GM18508 (cell line): ENCODE measurements around the gene AFMID.

Source experiments
- ATAC-seq: cut with Tn5 transposase; IDR thresholded peaks from one replicate; pipeline ENCODE4 v1.9.1; 2021; ENCODE audit warnings: moderate number of reproducible peaks; ENCODE audit not compliant: insufficient read depth, unreplicated experiment

The AFMID gene

DNA sequence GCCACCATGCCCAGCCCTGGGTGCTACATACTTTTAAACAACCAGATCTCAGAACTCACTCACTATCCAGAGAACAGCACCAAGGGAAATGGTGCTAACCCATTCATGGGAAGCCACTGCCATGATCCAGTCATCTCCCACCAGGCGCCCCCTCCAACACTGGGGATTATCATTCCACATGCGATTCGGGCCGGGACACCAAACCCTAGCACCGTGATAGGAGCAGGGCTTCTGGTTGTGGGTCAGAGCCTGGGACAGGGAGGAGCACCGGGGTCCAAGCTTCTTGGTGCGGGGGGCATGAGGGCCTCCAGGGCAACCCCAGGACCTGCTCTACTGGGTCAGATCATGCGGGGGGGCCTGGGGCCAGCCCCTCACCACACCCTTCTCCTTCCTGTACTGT, 48.7 kb downstream of the AFMID start:
- no peak for ATAC-seq

DNA sequence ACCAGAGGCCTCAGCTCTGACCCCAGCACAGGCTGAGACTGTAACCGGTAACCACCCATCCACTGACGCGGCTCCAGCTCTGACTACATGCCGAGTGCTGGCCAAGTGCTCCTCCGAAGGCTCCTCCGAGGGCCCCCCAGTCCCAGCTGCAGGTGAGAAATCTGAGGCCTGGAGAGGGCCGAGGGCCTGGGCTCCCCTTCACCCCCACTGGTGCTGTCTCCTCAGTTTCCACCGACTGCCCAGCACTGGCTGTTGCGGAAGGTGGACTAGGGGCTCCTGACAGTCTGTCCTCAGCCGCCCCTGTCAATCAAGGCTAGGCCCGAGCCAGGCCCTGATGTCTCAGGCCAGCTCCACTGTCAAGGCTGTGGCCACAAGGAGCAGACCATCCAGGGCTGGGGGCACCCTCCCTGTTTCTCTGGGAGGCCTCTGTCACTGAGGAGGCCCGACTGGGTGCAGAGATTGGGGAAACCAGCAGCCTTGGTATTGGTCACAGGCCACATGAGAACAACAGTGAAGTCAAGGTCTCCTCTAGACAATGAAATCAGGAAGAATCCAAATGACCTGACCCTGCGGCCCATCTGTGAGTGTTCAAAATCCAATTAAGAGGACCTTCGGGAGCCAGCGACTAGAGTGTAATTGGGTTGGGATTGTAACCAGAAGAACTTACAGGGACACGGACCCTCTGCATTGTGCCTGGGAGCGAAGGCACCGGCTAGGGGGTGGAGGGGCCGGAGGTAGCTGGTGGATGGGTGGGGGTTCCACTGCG, 49.4 kb downstream of the AFMID start:
- no peak for ATAC-seq

DNA sequence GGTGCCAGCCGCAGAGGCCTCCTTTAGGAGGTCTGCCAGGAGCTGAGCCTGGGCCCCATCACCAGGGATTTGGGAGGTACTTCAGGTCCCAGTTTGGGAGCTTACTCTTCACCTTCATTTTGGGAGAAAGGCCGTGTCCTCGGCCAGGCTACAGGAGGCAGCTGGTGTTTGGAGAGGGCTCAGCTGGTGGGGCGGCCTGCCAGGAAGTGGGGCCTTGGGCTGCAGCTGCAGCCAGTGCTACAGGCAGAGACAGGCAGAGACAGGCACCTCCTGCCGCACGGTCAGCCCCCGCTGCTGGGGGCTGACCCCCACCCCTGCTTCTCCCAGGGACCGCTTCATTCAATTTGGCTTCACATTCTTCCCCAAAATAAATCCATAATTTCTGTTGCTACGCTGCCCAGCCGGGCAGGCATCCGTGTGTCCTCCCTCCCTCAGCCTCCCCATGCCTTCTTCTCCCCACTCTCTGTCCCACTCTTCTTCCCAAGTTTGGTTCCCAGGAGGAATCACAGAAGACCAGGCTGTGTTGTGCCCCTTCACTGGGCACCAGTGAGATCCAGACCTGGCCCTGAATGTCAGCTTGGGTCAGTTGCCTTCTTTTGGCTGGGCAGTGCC, 50.3 kb downstream of the AFMID start:
- ATAC-seq = no peak

DNA sequence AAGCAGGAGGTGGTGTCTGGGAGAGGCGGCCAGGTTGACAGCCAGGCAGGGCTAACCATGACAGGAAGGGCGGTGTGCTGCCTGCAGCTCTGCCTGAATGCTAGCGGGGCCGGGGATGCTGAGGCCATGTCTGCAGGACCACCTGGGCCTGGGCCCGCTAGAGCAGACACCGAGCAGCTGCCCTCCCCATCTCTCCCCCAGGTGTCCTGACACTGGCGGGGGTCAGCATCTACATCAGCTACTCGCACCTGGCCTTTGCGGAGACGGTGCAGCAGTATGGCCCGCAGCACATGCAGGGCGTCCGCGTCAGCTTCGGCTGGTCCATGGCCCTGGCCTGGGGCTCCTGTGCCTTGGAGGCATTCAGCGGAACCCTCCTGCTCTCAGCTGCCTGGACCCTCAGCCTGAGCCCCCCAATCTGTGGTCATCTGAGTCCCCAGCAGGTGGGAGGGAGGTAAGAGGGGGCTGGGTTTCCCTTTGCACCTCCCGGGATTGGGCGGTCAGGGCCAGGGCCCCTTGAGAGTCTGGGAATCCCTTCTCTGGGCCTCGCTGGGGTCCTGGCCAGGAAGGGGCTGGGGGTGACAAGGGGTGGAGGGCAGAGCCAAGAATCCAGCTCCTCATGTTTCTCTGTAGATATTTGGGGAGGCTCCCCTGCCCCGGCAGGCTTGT, 51.8 kb downstream of the AFMID start:
- no peak for ATAC-seq

DNA sequence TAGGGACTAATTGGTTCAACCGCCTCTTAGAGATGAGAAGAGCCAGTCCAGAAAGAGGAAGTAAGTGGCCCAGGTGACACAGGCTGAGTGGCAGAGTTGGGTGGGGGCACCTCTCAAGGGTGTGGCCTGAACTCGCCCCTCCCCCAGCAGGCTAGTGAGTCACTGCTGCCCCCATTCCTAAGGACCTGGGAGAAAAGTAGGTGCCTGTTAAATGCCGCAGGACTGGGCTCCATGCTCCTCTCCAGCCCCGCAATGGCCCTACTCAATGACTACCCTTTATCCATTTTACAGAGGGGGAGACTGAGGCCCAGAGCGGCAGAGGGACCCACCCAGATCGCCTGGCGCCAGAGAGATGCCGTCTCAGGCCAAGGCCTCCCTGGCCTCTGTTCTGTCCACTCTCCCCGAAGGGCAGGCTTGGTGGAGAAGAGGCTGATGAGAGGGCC, 52.3 kb downstream of the AFMID start:
- ATAC-seq = no peak

DNA sequence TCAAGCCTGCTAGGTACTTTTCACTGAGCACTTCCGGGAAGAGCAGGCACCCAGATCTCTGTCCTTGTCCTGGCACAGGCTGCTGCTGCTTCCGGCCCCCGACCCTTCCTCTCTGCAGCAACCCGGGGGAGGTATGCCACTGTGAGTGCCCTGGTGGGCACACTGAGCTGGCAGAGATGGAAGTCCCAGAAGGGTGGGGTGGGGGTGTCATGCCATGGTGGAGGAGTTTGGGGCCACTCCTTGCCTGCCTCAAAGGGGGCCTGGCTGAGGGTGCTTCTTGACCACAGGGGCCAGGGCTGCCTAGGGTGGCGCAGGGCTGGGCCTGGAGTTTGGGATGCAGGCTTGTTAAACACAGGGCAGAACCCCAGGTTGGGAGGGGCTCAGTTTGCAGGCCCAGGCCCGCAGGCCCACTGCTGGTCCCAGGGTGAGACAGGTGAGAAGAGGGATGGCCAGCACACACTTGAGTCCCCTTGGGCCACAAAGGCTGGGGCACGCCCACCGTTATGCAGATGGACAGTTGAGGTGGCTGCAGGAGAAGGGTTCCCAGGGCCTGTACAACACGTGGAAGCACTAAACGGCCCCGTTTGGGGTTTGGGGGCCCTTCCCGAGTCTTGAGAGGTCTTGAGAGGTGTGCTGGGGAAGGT, 53.0 kb downstream of the AFMID start:
- ATAC-seq = no peak

DNA sequence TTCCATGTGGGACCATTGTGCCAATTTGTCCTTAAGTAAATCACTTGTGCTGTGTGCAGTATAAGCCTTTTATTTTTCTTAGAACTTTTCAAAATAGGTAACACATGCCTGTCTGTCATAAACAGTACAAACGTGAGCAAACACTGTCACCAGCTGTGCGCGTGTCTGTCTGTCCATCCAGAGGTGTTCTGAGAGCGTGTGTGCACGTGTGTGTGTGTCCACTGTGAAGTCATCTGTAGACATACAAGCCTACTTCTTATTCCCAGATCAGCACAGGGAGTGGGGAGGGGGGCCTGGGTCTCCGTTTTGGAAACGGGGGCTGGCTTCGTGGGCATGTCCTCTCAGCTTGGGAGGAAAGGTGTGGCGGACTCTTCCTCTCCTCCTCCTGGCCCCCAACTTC, 53.7 kb downstream of the AFMID start:
- no peak for ATAC-seq

DNA sequence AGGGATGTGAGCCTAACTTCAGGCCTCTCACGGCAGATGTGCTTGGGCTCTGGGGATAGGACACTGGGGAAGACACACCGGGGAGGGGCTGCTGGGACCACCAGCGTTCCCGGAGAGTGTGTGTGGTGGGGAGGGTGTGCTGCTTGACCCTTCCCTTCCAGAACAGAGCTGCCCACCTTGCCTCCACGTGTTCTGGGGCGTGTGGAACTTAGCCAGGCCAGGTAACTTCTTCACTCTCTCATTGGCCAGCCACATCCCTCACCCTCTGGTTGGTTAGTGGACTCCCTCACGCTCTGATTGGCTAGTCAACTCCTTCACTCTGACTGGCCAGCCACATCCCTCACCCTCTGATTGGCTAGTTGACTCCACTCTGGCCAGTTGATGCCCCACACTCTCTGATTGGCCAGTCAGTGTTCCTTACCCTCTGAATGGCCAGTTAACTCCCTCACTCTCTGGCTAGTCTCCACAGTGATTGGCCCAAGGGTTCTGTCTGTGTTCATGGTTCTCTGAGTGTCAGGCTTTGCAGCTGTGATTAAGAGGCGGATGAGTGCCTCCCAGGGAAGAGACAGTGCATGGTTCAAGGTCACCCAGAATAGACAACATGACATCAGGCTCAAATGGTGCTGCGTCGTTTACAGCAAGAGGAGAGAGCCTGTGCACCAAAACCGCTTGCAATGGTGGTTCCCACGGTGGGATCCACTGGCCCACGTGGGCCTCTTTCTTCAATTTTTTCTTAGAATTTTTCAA, 54.3 kb downstream of the AFMID start:
- ATAC-seq = no peak

DNA sequence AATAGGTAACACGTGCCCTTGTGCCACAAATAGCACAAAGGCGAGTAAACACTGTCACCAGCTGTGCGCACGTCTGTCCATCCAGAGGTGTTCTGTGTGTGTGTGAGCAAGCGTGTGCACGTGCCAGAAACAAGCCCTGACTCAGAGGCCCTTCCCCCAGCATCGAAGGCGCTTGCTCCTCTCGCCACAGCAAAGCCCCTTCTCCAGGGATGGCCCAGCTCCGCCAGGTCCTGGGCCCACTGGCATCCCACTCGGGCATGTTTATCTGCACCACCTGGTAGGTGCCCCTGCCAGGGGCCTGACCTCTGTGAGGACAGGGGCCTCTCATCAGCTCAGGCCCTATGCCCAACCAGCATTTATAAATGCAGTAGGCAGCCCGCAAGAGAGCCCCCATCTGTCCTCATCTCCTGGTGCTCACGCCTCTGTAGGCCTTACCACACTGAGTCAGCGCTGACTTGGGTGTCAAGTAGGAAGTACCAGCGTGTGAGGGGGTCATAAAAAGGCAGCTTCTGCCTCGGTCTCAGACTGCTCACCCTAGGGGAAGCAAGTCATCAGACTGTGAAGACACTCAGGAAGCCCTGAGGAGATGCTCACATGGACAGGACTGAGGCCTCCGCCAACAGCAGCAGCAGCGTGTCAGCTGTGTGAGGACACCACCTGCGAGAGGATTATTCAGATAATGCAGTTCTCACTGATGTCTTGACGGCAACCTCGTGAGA, 55.0 kb downstream of the AFMID start:
- no peak for ATAC-seq

DNA sequence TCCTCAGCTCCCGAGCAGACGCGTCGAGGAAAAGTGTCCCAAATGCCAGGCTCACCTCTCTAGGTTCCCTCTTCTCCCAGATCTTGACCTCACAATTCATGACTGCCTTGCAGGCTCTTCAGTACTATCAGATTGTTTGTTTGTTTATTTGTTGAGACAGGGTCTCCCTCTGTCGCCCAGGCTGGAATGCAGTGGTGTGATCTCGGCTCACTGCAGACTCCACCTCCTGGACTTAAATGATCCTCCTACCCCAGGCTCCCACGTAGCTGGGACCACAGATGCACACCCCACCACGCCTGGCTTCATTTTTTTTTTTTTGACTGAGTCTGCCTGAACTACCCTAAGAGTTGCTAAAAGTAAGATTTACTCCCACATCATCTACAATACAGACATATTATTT, 60.1 kb downstream of the AFMID start:
- no peak for ATAC-seq

DNA sequence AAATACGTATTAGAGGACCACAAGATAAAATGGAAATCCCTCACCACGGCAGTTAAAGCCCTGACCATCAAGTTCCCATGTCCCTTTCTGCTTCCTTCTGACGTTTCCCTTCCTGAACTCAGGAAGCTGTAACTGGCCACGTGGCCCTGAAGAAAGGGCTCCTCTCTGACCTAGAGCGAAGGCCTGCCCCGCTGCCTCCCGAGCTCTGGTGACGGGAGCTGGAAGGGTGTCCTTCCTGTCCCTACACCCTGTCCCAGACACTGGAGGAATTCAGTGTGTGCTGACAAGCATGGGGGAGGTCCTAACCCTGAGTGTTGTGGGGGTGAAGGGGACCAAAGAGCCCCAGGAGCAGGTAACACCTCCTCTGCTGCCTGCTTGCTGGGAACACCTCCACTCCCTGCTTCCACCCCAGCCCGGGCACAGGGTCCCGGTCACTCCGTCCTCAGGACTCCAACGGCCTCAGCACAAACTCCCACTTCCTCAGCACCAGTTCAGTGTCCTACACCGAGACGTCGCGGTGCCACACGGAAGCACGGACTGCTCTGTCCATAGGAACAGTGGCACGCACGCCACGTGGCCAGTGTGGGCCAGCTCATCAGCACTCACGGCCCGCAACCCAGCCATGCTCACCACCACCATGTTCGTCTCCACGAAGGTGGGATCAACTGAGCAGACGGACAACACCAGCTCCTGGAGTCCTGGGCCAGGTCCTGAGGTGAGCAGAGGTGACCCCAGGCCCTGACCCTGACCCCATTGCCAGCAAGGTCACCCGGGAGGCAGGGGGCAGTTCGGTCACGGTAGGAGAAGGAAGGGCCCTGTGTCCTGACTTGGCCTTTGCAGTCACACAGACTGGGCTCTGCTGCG, 61.1 kb downstream of the AFMID start:
- no peak for ATAC-seq

DNA sequence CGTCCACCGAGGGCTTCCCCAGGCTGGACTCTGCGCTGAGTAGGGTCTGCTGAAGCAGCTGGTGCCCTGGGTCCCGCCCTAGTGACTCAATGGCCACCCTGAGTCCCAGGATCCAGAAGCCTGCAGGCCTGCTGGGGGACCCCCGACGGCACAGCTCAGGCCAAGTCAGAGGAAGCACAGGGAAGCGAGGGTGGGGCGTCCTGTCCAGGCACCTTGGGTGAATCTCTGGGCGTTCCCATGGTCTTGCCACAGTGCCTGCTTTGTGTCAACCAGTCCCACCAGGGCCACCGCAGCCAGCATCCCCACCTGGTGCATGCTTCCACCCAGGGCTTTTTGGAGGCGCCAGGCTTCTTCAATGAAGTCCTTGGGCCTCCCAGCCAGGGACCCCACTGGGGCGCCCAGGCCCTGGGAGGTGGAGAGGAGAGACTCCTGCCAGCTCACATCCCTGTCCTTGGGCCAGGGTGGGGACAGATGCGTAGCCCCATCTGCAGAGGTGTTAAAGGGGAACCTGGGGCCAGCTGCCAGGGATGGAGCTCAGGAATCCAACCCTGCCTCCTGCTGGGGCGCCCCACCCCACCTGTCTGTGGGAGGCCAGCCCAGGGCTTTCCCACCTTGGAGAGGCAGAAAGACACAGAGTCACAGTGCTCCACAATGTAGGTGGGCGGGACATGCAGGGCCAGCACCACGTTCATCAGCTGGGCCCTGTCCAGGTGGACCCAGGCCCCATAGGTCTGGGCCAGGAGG, 62.1 kb downstream of the AFMID start:
- no peak for ATAC-seq

DNA sequence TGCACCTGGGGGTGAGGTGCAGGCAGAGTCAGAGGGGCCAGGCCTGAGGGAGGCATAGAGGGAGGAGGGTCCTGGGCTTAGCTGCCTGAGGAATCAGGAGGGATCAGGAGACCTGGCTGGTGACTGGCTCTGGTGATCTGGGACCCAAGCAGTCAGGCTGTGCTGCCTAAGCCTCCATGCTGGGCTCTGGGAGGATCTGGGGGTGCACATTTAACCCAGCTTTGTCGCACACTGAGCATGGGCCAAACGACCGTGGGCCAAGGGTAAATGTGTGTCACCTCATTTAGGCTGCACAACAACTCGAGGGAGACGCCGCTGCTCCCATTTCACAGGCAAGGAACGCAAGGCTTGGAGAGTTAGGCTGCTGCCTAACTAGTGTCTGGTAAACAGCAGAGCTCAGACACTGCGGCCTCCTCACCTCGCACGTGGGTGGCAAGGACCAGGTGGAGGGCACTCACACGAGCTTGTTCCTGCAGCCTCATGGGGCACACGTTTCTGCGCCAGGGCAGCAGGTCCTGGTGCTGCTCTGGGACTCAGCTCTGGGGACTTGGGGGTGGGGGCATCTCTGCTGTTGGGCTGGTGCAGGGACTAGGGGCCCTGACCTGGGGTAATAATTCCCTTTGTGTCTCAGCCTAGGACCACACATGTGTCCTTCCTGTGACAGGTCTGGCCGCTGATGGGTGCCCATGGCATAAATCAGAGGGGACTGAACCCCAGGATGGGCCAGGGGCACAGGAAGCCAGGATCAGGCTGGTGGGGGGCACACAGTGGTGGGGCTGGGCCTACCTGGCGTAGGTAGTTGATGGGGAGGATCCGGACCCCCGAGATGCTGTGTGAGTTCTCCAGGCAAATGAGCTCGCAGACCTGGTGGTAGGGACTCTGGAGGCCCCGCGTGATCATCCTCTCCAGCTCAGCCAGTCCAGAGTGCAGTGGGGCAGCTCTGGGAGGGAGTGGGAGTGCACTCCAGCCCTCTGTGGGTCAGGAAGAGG, 63.0 kb downstream of the AFMID start:
- ATAC-seq = no peak

DNA sequence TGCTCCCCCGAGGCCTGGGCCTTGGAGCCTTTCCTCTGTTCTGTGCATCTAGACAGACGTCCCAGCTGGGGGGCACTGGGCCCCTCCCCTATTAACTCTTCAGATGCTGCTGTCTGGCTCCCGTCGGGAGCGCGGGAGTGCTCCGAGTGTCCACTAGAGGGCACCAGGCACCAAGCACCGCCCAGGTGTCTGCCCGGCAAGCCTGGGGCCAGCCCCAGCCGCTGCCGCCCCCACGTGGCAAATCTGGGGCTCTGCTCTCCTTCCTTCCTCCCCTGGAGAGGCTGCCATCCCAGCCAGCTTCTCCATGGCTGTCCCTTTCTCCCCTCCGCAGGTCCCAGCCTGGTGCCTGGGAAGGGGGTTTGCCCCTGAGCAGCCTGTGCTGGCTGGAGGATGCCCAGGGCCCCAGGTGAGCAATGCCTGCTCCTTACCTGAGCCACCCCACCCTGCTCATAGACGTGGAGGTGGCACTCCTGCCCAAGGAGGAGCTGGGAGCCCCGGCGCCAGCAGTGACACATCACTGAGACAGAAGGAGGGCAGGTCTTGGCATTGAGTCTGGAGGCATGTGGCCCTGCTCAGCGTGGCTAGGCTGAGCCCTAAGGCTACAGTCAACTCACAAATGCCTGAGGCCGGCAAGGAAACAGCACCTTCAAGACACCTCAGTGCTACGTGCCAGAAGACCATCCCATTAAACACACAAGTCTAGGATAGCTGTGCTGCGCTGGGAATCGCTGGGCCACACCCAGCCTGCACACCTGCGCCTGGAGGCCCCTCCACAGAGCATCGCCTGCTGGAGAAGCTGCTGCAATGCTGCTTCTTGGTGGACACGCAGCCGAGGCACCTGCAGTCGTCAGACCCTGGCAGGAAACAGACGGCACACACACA, 64.0 kb downstream of the AFMID start:
- ATAC-seq = no peak

DNA sequence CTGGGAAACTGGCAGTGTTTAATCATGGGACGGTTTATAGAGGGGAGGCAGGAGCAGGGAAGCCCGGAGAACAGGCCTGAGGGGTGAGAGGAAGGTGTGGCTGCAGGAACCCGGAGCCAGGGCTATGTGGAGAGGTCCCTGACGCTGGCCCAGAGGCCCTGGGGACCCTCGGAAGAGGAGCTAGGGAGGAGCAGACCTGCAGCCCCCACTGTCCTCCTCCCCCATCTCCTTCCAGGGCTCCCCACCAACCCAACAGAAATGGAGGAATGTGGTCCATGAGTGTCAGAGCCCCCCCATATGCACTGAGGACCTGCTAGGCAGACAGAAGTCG, 64.6 kb downstream of the AFMID start:
- no peak for ATAC-seq

DNA sequence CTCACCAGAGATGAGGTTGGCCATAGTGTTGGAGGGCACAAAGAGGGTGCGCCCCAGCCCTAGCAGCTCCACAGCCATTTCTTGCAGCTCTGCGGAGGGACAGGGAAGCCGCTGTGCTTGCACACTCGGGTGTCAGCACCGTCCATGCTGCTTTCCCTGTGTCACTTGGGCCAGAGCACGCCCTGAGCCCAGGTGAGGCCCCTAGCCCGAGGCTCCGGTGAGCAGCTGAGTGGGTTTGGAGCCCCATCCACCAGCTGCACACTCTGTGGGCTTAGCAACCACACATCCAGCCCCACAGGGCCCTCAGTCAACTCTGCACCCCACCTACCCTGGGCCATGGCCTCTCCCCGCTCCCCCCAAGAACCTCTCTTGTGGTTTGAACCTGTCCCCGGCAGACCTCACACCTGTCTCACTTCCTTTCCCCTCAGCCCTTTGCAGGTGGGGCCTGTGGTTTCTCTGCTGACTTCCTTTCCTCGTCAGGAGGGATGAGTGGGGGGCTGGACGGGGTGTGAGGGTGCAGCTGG, 65.0 kb downstream of the AFMID start:
- ATAC-seq = no peak
